ENCODE measurements around the gene IL21R. TPM values are rescaled to one million over a fixed set of nuclear protein-coding genes. Genes with fewer than 3 reads are reported as not detected.
"Not testable (repeated sequence)": the region's sequence is repeated elsewhere in the genome, so short reads cannot be mapped to it uniquely, and the experiment has no call there.

The IL21R gene
- total RNA-seq, 1 donor, result 10.1 TPM

DNA sequence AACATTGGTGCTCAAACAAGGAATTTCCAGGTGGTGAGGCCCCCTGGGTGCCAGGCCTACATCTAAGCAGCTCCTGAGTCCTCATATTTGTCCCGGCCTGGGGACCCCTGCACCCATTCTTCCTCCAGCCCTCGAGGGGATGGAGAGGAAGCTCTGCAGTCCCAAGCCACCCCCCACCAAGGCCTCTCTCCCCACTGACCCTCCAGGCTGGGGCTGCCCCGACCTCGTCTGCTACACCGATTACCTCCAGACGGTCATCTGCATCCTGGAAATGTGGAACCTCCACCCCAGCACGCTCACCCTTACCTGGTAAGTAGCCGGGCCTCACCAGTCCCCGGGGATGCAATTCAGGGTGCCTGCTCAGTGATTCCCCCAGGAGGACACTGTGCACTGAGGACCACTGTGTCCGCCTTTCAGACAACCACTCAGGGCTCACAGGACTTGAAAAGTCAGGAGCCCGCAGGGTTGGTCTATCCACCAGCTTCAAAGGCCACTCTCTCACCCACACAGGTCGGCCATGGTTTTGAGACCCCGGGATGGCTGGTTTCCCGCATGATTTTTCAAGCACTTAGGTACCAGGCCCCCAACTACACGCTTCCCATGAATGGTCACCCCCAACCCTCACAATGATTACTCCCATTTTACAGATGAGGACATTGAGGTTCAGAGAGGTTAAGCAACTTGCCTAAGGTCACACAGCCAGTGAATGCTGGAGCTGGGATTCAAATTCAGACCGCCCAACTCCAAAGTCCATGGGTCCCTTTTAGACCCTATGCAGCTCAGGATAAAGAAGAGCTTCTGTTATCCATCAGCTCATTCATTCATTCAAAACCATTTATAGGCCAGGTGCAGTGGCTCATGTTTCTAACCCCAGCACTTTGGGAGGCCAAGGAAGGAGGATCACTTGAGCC is 32.4 kb downstream of the IL21R start:
- H3K9me3 ChIP-seq (ENCODE audit: low read depth, low read length), result no peaks in the 10 kb centered on the region
- no peaks in the 10 kb centered on the region for H4K20me1 ChIP-seq (ENCODE audit: insufficient read depth, low read length)
- no peaks in the 10 kb centered on the region for H3K36me3 ChIP-seq (ENCODE audit: insufficient read depth, low read length)
- DNase-seq (ENCODE audit: insufficient read length, low spot score, missing footprints), result no peak
- H2AFZ ChIP-seq (ENCODE audit: low read length), result no peak overlapping the region
- H3K4me1 ChIP-seq (ENCODE audit: insufficient read depth, low read length), result peaks cover 9% of the 10 kb centered on the region
- H3K79me2 ChIP-seq (ENCODE audit: insufficient read depth, low read length), result no peaks in the 10 kb centered on the region
- TF ChIP-seq, protein P1, sequence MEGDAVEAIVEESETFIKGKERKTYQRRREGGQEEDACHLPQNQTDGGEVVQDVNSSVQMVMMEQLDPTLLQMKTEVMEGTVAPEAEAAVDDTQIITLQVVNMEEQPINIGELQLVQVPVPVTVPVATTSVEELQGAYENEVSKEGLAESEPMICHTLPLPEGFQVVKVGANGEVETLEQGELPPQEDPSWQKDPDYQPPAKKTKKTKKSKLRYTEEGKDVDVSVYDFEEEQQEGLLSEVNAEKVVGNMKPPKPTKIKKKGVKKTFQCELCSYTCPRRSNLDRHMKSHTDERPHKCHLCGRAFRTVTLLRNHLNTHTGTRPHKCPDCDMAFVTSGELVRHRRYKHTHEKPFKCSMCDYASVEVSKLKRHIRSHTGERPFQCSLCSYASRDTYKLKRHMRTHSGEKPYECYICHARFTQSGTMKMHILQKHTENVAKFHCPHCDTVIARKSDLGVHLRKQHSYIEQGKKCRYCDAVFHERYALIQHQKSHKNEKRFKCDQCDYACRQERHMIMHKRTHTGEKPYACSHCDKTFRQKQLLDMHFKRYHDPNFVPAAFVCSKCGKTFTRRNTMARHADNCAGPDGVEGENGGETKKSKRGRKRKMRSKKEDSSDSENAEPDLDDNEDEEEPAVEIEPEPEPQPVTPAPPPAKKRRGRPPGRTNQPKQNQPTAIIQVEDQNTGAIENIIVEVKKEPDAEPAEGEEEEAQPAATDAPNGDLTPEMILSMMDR (IDR thresholded peaks at IDR 0.05; ENCODE audit: extremely low read depth, low read depth, low read length), result no peak
- no peak overlapping the region for H3K4me2 ChIP-seq (ENCODE audit: insufficient read depth, low read length)
- no peak overlapping the region for H3K27ac ChIP-seq (ENCODE audit: low read depth, low read length)
- no peaks in the 10 kb centered on the region for H3K27me3 ChIP-seq (ENCODE audit: insufficient read depth, low read length)
- no peak overlapping the region for H3K4me3 ChIP-seq (ENCODE audit: insufficient read depth, low read length)

DNA sequence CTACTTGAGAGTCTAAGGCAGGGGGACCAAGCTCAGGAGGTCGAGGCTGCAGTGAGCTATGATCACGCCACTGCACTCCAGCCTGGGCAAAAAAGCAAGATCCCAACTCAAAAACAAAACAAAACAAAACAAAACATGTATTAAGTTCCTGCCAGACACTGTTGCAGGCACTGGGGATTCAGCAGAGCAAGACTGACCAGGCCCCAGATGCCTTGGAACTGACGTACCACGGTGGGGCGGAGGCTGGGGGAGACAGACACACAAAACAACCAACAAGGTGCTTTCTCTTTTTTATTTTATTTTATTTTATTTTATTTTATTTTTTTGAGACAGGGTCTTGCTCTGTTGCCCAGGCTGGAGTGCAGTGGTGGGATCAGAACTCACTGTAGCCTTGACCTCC is 33.2 kb downstream of the IL21R start:
- not testable (repeated sequence) for H3K4me2 ChIP-seq (ENCODE audit: insufficient read depth, low read length); H2AFZ ChIP-seq (ENCODE audit: low read length)

DNA sequence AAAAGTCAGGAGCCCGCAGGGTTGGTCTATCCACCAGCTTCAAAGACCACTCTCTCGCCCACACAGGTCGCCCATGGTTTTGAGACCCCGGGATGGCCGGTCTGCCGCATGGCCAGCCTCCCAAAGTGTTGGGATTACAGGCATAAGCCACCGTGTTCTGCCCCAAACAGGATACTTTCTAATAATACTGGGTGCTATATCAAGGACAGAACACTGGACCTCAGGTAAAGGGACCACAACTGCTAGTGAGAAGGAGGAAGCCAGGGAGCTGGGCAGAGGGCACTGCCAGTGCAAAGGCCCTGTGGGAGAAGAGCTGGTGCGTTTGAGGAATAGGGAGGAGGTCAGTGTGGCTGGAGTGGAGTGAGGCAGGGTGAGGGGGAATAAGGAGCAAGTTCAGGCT is 34.1 kb downstream of the IL21R start:
- TF ChIP-seq, protein P1 (IDR thresholded peaks at IDR 0.05; ENCODE audit: extremely low read depth, low read depth, low read length), result no peak
- Histone ChIP-seq H3K27me3 (ENCODE audit: insufficient read depth, low read length) (no peaks in the 10 kb centered on the region), H3K36me3 (ENCODE audit: insufficient read depth, low read length) (no peaks in the 10 kb centered on the region), H3K4me3 (ENCODE audit: insufficient read depth, low read length) (no peak overlapping the region), H4K20me1 (ENCODE audit: insufficient read depth, low read length) (no peaks in the 10 kb centered on the region), H3K9me3 (ENCODE audit: low read depth, low read length) (no peaks in the 10 kb centered on the region), H3K4me2 (ENCODE audit: insufficient read depth, low read length) (no peak overlapping the region), H3K79me2 (ENCODE audit: insufficient read depth, low read length) (no peaks in the 10 kb centered on the region), H2AFZ (ENCODE audit: low read length) (no peak overlapping the region), H3K4me1 (ENCODE audit: insufficient read depth, low read length) (peaks cover 9% of the 10 kb centered on the region), H3K27ac (ENCODE audit: low read depth, low read length) (no peak overlapping the region)
- peak; percentile 32 for DNase-seq (ENCODE audit: insufficient read length, low spot score, missing footprints)

More for the DNA sequence above, 33.2 kb downstream of the IL21R start:
- not testable (repeated sequence) for H3K4me3 ChIP-seq (ENCODE audit: insufficient read depth, low read length); H3K36me3 ChIP-seq (ENCODE audit: insufficient read depth, low read length); DNase-seq (ENCODE audit: insufficient read length, low spot score, missing footprints); H3K9me3 ChIP-seq (ENCODE audit: low read depth, low read length); H4K20me1 ChIP-seq (ENCODE audit: insufficient read depth, low read length); H3K4me1 ChIP-seq (ENCODE audit: insufficient read depth, low read length); H3K79me2 ChIP-seq (ENCODE audit: insufficient read depth, low read length); H3K27me3 ChIP-seq (ENCODE audit: insufficient read depth, low read length); H3K27ac ChIP-seq (ENCODE audit: low read depth, low read length)

DNA sequence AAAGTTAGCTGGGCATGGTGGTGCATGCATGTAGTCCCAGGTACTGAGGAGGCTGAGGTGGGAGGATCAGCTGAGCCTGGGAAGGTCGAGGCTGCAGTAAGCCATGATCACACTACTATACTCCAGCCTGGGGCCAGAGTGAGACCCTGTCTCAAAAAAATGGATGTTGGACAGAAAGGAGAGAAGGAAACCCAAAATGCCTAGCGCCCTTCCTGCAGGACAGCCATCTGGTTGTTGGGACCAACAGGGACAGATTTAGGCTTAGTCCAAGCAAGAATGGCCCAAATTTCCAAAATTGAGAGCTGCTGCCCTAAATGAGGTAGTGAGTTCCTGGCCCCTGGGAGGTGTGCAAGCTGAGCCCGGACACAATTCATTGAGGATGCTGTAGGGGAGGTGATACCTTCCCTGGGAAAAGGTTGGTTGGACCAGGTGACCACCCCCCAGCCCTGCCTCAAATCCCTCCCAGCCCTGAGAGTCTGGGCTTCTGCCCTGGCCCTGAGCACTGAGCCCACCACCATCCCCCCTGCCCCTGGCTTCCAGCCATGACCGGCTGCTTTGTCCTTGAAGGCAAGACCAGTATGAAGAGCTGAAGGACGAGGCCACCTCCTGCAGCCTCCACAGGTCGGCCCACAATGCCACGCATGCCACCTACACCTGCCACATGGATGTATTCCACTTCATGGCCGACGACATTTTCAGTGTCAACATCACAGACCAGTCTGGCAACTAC is 35.1 kb downstream of the IL21R start:
- Histone ChIP-seq H3K4me3 (ENCODE audit: insufficient read depth, low read length) (no peak overlapping the region), H3K9me3 (ENCODE audit: low read depth, low read length) (no peaks in the 10 kb centered on the region), H3K27me3 (ENCODE audit: insufficient read depth, low read length) (no peaks in the 10 kb centered on the region), H3K36me3 (ENCODE audit: insufficient read depth, low read length) (no peaks in the 10 kb centered on the region), H3K27ac (ENCODE audit: low read depth, low read length) (no peak overlapping the region), H3K79me2 (ENCODE audit: insufficient read depth, low read length) (no peaks in the 10 kb centered on the region), H3K4me2 (ENCODE audit: insufficient read depth, low read length) (no peak overlapping the region), H4K20me1 (ENCODE audit: insufficient read depth, low read length) (no peaks in the 10 kb centered on the region), H3K4me1 (ENCODE audit: insufficient read depth, low read length) (peaks cover 8% of the 10 kb centered on the region), H2AFZ (ENCODE audit: low read length) (no peak overlapping the region)
- no peak for DNase-seq (ENCODE audit: insufficient read length, low spot score, missing footprints)
- TF ChIP-seq, protein P1 (IDR thresholded peaks at IDR 0.05; ENCODE audit: extremely low read depth, low read depth, low read length), result no peak
